ENCODE data around the gene EPAS1. TPM values are rescaled to one million over a fixed set of nuclear protein-coding genes. Genes with fewer than 3 reads are reported as not detected.

EPAS1 gene
- total RNA-seq, 1 experiment from 2014 or later = 146 TPM

DNA sequence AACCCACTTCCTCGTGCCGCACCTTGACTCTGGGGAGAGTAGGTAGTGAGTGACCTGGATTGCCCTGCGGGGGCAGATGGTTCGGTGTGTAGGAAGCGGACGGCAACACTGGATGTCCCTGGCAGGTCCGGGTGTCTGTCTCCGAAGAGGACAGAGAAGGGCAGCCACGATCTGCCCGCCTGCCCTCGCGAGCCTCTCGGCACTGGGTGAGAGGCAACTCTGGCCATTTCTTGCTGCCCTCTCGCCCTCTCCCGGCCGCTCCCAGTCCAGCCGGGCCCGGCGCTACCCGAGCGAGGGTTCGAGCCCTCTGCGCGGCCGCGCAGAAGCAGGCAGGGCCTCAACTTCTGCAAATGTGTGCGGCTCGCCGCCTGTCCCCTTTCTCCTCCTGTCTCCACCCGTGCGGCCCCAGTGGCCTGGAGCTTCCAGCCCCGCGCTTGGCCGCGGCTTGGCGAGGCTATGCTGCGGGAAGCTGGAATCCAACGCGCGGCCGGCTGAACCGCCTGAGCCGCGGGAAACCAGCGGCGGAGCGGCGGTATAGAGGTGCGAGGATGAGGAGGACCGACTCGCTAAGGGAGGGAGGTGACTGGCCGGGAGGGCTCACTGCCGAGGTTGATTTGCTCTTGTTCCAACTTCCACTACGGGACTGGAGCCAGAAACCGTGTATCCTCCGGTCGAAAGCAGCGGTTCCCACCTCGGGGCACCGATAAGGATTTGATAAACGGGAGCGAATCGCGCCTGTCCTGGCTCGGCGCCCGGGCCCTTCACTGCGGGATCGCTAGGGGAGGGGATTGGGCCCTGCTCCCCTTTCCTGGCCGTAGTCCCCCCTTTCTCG, 1.5 kb downstream of the EPAS1 start:
- peak overlapping the region; percentile 86 for H3K4me3 Mint-ChIP-seq (ENCODE audit: unreplicated experiment)
- DNase-seq (ENCODE audit: unreplicated experiment) = peak; percentile 58
- no peaks in the 10 kb centered on the region for H3K27me3 Mint-ChIP-seq (ENCODE audit: insufficient read depth, unreplicated experiment)
- intact Hi-C loops (cut with micrococcal nuclease) = loop anchor here (1.0 to 5.0 kb wide), 7 partner anchors 34 to 656 kb away; no protein-coding TSS in a partner anchor
- no peaks in the 10 kb centered on the region for H3K9me3 Mint-ChIP-seq (ENCODE audit: unreplicated experiment)
- ChIA-PET CTCF (interaction anchor here (0.6 to 2.6 kb wide), 17 partner anchors 12 to 1328 kb away, joined by 3 to 11 read pairs (median 4); no protein-coding TSS in a partner anchor), POLR2A (interaction anchor here (0.7 to 24.9 kb wide), 17 partner anchors 13 to 475 kb away, joined by 3 to 553 read pairs (median 5); no protein-coding TSS in a partner anchor)
- BruUV-seq (replicated peaks) = no TSS peak
- H3K27ac Mint-ChIP-seq (ENCODE audit: low read depth, unreplicated experiment) = peak overlapping the region; percentile 75
- H3K4me1 Mint-ChIP-seq (ENCODE audit: insufficient read depth, unreplicated experiment) = peaks cover 22% of the 10 kb centered on the region
- TF ChIP-seq, protein P1, sequence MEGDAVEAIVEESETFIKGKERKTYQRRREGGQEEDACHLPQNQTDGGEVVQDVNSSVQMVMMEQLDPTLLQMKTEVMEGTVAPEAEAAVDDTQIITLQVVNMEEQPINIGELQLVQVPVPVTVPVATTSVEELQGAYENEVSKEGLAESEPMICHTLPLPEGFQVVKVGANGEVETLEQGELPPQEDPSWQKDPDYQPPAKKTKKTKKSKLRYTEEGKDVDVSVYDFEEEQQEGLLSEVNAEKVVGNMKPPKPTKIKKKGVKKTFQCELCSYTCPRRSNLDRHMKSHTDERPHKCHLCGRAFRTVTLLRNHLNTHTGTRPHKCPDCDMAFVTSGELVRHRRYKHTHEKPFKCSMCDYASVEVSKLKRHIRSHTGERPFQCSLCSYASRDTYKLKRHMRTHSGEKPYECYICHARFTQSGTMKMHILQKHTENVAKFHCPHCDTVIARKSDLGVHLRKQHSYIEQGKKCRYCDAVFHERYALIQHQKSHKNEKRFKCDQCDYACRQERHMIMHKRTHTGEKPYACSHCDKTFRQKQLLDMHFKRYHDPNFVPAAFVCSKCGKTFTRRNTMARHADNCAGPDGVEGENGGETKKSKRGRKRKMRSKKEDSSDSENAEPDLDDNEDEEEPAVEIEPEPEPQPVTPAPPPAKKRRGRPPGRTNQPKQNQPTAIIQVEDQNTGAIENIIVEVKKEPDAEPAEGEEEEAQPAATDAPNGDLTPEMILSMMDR (IDR thresholded peaks at IDR 0.05; ENCODE audit: unreplicated experiment) = peak; percentile 15
- H3K36me3 Mint-ChIP-seq (ENCODE audit: insufficient read depth, unreplicated experiment) = peaks cover 7% of the 10 kb centered on the region

DNA sequence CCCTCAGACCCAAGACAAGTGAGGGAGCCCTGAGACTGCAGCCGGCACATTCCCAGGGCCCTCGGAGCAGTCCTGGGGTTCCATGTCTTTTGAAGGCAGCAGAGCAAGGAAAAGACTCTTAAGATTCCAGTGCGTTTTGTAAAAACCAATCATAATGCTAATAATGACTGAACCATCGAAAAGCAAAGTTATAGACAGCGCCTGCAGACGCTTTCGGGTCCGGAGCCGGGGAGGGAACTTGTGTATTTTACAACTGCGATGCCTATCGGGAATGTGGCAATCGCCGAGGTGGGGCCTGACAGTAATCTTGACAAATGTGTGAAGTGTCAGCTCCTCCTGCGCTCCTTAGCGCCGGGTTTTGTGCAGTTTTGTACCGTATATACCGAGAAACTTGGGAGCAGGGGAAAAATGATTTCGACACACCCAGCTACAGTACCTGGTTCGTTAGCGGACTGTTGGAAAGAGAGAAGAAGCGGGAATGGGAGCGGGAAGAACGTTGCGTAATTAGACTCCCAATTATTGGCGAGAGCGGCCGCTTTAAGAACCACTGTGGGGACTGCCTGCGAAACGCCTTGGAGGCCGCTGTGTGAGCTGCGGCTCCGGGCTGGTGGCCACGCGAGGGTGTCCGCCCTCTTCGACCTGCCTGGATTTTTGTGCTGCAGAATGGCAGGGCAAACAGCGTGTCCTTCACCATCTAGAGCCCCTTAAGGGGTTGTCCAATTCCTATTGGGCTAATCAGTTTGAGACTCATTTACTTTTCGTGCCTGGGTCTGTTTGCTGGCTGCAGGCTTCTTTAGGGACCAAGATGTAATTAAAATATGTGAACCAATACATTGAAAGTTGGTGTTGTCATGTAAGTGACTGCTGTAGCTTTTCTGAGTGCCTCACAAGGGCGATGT, 2.4 kb downstream of the EPAS1 start:
- peak overlapping the region; percentile 75 for H3K27ac Mint-ChIP-seq (ENCODE audit: low read depth, unreplicated experiment)
- ChIA-PET POLR2A (interaction anchor here (0.6 to 24.9 kb wide), 20 partner anchors 12 to 476 kb away, joined by 3 to 553 read pairs (median 4); no protein-coding TSS in a partner anchor), CTCF (interaction anchor here (0.6 to 2.6 kb wide), 13 partner anchors 11 to 1329 kb away, joined by 3 to 11 read pairs (median 3); no protein-coding TSS in a partner anchor)
- intact Hi-C loops (cut with micrococcal nuclease) = loop anchor here (1.0 to 5.0 kb wide), 8 partner anchors 16 to 657 kb away; no protein-coding TSS in a partner anchor
- peaks cover 26% of the 10 kb centered on the region for H3K4me1 Mint-ChIP-seq (ENCODE audit: insufficient read depth, unreplicated experiment)
- peaks cover 7% of the 10 kb centered on the region for H3K36me3 Mint-ChIP-seq (ENCODE audit: insufficient read depth, unreplicated experiment)
- H3K4me3 Mint-ChIP-seq (ENCODE audit: unreplicated experiment) = peak overlapping the region; percentile 86
- H3K9me3 Mint-ChIP-seq (ENCODE audit: unreplicated experiment) = no peaks in the 10 kb centered on the region
- TF ChIP-seq, protein P1 (IDR thresholded peaks at IDR 0.05; ENCODE audit: unreplicated experiment) = no peak
- H3K27me3 Mint-ChIP-seq (ENCODE audit: insufficient read depth, unreplicated experiment) = no peaks in the 10 kb centered on the region
- TSS peak; percentile 69 for BruUV-seq (replicated peaks)
- DNase-seq (ENCODE audit: unreplicated experiment) = peak; percentile 97

DNA sequence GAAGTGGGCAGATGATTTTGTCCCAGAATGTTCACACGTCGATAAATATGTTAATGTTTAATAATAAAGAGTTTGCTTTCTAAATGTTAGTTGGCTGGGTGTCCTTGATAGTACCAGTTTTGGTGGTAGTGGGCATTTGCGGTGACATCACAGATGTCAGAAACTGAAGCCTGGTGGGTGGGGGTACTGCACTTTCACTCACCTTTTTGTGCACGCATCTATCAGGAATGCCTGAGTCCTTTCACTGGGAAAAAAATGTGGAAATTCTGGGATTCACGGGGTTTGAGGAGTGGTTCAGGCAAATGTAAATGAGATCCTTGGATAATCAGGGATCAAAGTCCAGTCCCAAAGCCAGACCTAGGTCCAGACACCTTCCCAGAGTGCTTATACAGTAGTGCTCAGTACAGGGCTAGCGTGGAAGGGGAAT, 3.2 kb downstream of the EPAS1 start:
- TF ChIP-seq, protein P1 (IDR thresholded peaks at IDR 0.05; ENCODE audit: unreplicated experiment) = no peak
- H3K27me3 Mint-ChIP-seq (ENCODE audit: insufficient read depth, unreplicated experiment) = no peaks in the 10 kb centered on the region
- H3K4me1 Mint-ChIP-seq (ENCODE audit: insufficient read depth, unreplicated experiment) = peaks cover 26% of the 10 kb centered on the region
- intact Hi-C loops (cut with micrococcal nuclease) = loop anchor here (1.0 kb wide), 1 partner anchor 15 kb away; no protein-coding TSS in a partner anchor
- H3K9me3 Mint-ChIP-seq (ENCODE audit: unreplicated experiment) = no peaks in the 10 kb centered on the region
- H3K27ac Mint-ChIP-seq (ENCODE audit: low read depth, unreplicated experiment) = peak overlapping the region; percentile 75
- DNase-seq (ENCODE audit: unreplicated experiment) = no peak
- CTCF ChIA-PET = interaction anchor here (1.3 to 2.1 kb wide), 4 partner anchors 10 to 66 kb away, joined by 3 to 7 read pairs (median 7); no protein-coding TSS in a partner anchor
- POLR2A ChIA-PET = interaction anchor here (0.9 to 24.9 kb wide), 11 partner anchors 11 to 345 kb away, joined by 3 to 553 read pairs (median 6); no protein-coding TSS in a partner anchor
- H3K4me3 Mint-ChIP-seq (ENCODE audit: unreplicated experiment) = peak overlapping the region; percentile 86
- H3K36me3 Mint-ChIP-seq (ENCODE audit: insufficient read depth, unreplicated experiment) = peaks cover 14% of the 10 kb centered on the region
- no TSS peak for BruUV-seq (replicated peaks)
